Stimulated activated CD4-positive, alpha-beta T cell treated with anti-CD3 and anti-CD28 coated beads, Interleukin-4, amount 100 ng/mL, for 4 hours (primary cell): ENCODE data around the gene BMS1.
"Not testable (repeated sequence)": the region's sequence is repeated elsewhere in the genome, so short reads cannot be mapped to it uniquely, and the experiment has no call there.

Source experiments
- DNase-seq, 2 experiments: peaks; one replicate each; pipeline ENCODE4 v3.0.0-alpha.2; 2020

BMS1 gene, protein sequence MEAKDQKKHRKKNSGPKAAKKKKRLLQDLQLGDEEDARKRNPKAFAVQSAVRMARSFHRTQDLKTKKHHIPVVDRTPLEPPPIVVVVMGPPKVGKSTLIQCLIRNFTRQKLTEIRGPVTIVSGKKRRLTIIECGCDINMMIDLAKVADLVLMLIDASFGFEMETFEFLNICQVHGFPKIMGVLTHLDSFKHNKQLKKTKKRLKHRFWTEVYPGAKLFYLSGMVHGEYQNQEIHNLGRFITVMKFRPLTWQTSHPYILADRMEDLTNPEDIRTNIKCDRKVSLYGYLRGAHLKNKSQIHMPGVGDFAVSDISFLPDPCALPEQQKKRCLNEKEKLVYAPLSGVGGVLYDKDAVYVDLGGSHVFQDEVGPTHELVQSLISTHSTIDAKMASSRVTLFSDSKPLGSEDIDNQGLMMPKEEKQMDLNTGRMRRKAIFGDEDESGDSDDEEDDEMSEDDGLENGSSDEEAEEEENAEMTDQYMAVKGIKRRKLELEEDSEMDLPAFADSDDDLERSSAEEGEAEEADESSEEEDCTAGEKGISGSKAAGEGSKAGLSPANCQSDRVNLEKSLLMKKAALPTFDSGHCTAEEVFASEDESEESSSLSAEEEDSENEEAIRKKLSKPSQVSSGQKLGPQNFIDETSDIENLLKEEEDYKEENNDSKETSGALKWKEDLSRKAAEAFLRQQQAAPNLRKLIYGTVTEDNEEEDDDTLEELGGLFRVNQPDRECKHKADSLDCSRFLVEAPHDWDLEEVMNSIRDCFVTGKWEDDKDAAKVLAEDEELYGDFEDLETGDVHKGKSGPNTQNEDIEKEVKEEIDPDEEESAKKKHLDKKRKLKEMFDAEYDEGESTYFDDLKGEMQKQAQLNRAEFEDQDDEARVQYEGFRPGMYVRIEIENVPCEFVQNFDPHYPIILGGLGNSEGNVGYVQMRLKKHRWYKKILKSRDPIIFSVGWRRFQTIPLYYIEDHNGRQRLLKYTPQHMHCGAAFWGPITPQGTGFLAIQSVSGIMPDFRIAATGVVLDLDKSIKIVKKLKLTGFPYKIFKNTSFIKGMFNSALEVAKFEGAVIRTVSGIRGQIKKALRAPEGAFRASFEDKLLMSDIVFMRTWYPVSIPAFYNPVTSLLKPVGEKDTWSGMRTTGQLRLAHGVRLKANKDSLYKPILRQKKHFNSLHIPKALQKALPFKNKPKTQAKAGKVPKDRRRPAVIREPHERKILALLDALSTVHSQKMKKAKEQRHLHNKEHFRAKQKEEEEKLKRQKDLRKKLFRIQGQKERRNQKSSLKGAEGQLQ

DNA sequence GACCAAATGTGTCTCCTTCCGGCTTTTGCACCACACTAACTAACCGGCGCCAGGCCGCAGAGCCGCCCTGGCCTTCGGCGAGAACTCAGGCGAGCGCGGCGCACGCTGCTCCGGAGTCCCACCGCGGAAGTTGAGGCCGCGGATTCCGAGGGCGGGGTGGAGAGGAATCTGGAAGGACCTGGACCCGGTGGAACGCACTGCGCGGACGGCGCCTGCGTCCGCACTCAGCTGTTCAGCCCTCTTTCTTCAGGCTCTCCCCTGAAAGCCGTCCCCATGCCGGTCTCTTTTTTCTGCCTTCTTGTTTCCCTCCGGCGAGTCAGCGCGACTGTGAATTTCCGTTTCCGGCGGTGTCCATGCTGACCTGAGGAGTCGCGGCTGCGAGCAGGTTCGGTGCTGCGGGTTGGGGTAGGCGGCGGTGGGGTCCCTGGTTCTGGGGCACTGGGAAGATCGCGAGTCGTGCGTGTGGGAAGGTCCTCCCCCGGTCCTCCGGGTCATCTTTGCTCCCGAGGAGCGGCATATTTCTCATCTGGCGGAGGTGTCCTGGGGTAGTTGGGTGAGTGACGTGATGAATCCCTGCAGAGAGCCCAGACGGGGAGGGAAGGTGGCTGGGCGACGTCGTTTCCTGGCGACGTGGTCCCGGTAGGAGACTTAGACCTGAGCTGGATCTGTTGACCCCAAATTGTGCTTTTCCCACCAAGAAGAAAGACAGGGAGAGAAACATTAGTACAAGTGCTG lies at the start of gene BMS1:
Gene BMS1 (plus strand): TSS at position 350 of the 735 bp plus-strand sequence. CDS start 1,600 bp downstream, outside the sequence.
- peak; percentile 79 to 84 for DNase-seq

DNA sequence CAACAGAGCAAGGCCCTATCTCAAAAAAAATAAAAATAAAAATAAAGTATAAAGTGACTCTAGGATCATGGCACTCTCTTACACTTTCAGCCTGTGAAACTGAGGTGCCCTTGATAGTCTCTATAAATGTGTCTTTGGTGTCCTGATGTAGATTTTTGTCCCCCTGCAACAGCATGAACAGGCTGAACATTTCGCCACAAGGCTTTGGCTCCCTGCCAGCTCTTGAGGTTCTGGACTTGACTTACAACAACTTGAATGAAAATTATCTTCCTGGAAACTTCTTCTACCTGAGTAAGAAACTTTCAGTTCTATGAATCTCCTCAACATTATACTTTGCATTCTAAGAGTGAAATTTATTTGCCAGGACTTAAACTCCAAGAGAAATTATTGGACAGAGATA lies 48.1 kb upstream of the BMS1 start:
- no peak for DNase-seq

DNA sequence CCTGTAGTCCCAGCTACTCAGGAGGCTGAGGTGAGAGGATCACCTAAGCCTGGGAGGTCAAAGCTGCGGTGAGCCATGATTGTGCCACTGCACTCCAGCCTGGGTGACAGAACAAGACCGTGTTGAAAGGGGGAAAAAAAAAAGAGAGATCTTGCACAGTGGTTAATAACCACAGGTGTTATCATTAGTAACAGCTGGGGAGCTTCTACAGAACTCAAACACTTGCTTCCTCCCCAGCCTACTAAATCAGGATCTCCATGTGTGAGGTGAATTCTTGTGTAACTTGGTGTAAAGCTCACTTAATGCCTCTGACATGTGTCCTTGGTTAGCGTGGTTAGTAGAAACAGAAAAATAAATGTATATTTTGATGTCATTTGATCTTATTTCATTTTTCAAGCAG lies 43.9 kb upstream of the BMS1 start:
- DNase-seq = no peak

DNA sequence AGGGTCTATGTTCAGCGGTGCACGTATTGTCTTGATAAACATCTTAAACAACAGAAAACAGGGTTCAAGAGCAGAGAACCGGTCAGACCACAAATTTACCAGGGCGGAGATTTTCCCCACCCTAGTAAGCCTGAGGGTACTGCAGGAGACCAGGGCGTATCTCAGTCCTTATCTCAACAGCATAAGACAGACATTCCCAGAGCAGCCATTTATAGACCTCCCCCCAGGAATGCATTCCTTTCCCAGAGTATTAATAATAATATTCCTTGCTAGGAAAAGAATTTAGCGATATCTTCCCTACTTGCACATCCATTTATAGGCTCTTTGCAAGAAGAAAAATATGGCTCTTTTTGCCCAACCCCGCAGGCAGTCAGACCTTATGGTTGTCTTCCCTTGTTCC lies 41.1 kb upstream of the BMS1 start:
- not testable (repeated sequence) for DNase-seq

DNA sequence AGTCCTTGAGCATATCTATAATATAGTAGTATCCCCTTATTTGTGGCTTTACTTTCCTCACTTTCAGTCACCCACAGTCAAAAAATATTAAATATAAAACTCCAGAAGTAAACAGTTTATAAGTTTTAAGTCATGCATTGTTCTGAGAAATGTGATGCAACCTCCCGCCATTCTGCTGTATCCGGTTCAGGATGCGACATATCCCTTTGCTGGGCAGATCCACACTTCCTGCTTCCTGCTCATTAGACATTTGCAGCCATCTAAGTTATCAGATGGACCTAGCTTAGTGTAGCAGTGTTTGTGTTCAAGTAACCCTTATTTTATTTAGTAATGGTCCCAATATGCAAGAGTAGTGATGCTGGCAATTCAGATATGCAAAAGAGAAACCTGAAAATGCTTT lies 38.9 kb upstream of the BMS1 start:
- no peak for DNase-seq

DNA sequence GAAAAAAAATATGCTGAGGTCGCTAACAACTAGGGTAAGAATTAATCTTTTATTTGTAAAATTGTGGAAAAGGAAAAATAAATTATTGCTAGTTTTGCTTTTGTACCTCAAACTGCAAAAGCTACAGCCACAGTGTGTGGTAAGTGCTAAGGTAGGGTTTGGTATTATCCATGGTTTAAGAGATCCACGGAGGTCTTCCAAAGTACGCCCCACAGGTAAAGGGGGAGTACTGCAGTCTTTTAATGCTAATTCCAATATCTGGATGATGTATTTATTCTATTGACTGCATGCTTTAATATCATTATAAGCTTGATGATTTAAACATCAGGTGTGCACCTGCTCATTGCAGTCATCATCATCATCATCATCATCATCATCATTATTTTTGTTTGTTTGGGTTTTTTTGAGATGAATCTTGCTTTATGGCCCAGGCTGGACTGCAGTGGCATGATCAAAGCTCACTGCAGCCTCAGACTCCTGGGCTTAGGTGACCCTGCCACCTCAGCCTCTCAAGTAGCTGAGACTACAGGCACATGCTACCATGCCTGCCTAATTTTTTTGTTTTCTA lies 38.4 kb upstream of the BMS1 start:
- no peak for DNase-seq

DNA sequence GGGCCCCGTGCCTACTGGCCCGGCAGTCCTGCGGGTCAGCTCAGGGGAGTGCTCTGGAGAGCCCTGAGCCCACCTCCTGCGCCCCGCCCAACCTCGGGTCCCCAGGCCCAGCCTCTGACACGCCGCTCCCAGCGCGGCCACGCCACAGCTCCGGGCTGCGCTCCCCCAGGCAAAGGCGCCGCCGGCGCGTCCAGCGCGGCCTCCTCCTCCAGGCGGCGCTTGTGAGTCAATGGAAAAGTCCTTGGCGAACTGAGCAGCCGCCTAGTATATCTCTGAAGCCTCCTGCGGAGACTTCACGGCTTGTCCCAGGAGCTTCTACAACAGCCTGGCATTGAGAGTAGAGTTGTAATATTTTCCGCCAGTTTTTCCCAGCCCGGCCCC lies 29.5 kb upstream of the BMS1 start:
- DNase-seq = peak; percentile 61 to 77

DNA sequence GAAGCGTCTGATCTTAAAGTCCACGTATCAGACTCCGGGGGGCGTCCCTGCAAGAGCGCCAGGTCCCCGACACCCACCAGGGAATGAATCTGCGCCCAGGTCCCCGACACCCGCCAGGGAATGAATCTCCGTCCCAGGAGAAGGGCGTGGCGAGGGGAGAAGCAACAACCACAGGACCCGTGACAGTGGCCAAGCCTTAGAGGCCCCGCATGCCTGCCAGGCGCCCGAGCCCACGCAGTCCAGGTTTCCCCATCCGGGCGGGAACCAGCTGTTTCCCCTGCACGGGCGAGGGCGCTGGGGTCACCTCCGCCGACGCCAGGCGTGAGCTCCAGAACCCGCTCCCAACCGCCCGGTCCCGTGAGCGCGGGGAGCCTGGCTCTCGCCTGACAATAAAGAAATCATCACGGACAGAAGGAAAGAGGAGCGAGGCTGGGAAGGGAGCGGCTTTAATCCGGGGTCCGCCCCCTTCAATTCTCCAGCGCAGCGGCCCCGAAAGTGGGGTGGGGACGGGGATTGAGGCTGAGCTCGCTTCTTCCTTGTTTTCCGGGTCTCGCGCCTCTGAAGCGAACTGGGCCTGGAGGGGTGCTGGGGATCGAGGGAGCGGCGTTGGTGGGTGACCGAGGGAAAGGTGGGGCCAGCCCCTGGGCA lies 29.0 kb upstream of the BMS1 start:
- no peak for DNase-seq

DNA sequence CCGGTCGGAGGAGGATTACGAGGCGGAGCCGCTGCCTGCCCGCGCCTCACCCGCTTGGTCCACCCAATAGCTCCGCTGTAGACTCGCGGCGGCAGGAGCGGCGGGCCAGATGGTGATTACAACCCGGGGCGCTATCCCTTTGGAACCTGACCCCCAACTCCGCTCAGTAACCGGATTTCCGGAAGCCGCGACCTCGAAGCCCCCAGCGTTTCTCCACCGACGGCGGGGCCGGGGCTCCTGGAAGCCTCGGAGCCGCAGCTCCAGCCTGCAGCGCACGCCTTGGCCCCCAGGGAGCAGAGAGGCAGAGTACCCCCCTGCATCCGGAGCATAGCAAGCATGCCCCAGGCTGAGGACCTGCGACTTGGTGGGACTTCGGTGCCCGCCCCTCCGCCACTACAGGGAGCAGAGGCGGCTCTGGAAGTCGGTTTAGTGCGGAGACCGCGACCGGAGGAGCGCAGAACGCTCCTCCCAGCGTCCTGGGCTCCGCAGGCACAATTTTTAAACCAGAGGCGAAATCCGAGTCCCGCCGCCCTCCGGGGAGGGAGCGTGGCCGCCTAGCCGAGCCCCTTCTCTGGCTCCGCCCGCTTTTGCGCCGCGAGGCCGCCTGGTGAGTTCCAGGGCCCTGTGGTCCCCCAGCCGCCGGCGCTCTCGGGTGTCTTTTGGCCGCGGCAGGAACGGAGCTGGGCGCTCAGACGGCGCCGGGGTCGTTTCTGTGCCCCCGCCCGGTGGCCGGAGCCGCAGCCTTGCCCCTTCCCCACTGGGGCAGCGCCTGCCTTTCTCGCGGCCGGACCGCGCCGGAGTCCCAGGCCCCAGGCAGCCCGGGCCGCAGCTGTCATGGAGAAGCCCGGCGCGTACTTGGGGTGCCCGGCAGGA lies 28.2 kb upstream of the BMS1 start:
- peak in 1 of 2 experiments; percentile 17 for DNase-seq

DNA sequence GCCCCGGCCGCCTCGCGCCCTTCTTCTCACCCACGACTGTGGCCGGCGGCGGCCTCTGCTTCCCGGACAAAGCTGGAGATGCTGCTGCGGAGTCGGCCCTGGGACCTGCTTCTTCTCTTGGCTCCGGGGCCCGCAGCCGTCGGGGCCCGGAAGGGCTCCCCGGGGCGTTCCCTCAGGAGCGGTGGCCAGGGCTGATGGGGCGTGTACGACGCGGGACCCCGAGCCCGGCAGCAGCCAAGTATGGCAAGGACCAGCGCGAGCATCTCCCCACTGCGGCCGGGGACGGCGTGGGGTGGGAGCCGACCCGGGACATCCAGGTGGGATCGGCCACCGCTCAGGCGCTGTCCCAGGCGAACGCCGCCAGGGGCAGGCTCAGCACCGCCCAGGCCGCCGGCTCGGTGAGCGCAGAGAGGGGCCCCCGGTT lies 27.6 kb upstream of the BMS1 start:
- DNase-seq = no peak

DNA sequence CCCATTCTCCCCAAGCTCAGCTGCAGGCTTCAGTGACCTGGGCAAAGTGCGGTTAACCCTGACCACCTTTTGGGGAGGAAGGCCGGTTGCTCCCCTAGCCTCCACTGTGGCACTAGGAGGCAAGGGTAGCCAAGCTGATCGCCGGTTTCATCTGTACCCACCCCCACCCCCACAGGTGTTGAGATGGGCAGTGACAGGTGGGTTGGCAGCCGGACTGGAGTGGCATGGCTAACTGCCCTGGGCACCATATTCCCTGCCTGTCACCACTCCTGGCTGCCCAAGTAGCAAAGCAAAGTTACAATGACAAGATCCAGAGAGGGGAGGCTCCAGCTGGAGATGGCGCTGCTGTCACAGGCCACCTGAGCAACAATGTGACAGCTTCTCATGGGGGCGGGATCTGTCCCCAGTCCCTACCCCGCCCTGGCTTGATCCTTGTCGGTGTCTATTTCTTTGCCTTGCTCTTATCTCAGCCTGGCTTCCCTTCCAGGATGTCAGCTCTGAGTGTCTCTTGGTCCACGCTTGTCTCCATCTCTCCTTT lies 27.0 kb upstream of the BMS1 start:
- DNase-seq = no peak

DNA sequence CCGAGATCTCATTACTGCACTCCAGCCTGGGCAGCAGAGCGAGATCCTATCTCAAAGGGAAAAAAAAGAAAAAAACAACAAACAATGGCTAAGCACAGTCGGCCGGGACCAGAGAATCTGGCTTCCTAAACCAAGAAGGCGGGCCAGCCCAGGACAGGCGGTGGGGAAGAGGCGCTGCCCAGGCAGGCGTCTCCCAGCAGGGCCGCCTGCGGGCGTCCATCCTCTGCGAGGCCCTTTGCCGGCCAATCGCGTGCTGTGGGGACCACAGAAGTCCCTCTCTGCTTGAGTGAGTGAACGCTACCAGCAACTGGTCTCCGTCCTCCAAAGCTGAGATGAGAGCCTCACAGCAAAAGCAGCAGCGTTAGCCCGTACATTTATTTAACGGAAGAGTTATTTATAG lies 14.7 kb upstream of the BMS1 start:
- DNase-seq = no peak

DNA sequence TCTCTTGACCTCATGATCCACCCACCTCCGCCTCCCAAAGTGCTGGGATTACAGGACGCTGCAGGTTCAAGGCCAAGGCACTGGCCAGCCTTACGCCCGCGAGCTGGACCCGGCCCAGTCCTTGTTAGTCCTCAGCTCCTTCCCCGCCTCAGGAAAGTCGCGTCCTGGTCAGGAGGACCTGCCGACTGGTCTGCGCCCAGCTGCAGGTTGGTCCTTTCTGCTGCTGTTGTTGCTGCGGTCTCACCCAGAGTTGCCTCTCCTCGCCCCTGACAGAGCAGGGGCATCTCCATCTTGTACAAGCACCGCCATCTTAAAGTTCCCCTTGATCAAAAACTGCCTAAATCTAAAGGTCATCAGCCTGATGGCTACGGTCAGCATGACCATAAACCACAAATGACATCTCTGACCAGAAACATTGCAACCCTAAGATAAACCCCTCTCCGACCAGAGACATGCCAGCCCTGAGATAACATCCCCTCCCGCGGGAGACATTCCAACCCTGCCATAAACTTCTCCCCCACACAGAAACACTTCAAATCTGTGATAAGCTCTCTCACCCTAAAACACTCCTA lies 13.9 kb upstream of the BMS1 start:
- no peak for DNase-seq

DNA sequence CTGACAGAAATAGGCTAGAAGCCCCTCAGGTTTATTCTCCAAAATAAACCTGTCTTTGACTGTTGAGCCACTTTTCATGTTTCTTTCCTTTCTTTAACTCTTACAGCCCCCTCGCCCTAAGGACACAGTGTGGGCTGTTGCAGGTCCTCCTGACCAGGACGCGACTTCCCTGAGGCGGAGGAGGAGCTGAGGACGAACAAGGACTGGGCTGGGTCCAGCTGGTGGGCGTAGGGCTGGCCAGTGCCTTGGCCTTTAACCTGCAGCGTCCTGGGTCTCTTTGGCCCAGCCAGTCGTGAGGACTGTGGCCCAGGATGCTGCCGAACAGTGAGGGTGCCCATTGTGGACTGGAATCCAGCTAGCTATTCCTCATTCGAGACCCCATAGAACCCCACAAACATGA lies 13.4 kb upstream of the BMS1 start:
- no peak for DNase-seq

DNA sequence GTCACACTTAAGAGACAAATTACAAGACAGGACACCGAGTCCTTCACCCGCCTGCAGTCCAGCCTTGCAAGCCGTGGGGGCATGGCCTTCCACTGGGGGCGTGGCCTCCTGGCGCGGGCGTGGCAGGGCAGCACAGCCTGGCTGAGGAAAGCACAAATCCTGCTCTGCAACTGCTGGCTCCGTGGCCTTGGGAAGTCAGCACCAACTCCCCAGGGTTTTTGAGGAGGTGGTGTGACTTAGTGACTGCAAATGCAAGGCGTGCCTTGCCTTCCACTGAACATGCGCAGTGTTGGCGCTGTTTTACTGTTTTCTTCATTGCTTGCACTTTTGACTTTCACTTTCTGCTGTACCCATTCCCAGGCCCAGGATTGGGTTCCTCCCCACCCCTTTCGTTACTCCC lies 12.9 kb upstream of the BMS1 start:
- DNase-seq = no peak

DNA sequence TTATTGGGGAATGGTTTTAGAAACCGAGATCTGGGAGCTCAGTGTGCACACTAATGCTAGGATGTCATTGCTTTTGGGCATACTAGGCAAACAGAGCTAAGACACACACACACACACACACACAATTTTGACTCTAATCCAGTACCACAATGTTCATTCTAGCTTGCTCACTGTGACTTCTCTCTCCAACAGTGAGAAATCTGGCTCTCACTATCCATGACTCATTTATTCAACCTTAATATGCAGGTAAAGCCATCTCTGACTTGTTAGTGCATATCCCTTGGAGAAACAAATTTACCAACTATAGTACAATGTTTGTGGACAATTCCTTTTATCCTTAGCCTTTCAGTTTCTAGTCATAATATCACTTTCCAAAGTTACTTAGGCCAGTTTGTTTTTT lies 5.9 kb upstream of the BMS1 start:
- no peak for DNase-seq

DNA sequence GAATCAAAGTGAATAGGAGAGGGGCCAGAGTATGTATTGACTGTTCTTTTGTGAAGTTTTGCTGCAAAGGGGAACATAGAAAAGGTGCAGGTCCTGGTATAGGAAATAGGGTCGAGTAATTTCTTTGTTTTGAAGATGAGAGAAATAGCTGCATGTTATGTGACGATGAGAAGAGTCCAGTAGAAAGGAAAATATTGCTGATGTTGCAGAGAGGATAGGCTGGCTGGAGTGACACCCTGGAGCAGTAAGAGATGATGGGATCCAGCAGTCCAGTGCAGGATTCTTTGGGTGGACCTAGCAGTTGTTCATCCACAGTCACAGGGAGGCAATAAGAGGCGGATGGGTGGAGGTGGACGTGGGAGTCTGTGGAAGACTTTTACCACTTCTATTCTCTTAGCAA lies 2.1 kb upstream of the BMS1 start:
- DNase-seq = no peak

DNA sequence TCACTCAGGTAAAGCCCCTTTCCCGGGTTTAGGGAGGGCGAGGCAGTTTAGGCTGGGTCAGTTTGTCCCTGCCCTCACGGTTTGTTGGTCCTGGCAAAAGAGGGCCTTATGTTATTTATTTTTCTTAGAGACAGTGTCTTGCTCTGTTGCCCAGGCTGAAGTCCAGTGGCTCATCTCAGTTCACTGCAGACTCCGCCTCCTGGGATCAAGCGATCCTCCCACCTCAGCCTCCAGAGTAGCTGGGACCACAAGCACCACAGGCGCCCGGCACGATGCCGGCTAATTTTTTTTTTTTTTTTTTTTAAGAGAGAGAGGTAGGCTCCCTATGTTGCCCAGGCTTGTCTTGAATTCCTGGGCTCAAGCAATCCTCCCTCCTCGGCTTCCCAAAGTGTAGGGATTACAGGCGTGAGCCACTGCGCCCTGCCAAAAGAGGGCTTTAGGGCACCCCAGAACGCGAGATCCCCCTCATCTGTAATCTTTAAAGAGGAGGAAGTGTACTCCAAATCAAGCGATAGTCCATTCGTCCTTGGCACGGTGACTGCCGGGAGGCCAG lies 626 bp upstream of the BMS1 start:
- DNase-seq = no peak

DNA sequence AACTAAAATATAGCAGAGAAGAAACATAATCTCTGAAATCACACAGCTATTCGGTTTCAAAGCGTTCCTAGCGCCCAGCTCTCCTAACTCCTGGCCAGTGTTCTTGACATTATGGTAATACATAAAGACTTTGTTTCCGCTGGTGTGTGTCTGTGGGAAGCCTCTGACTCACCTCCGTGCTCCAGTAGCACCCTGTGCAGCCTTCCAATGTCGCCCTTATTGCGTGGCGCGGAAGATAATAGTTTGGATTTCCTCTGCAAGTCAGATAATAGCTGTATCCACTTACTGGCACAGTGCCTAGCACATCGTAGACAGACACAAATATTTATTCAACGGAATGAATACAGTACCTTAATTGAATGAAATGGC lies 570 bp downstream of the BMS1 start:
- DNase-seq = peak in 1 of 2 experiments; percentile 41

DNA sequence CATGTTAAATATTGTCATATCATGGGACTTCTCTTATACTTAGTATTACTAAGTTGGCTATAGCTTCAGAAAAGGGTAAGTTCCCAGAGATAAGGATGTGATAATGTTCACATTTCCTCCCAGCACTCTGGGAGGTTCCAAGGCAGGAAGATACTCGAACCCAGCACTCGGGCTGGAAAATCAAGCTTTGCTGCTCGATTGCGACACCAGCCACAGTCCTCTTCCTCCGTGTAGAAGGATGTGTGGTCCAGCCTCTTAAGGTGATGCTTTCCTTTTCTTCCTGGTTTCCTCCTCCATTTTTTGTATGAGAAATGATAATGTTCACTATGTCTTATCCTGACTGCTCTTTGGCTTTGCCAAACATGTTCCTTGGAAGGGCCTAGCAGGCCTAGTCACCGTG lies 3.2 kb downstream of the BMS1 start:
- no peak for DNase-seq
